K562 (cell line): Measurements from ENCODE around the gene C10orf90. TPM values are rescaled to one million over a fixed set of nuclear protein-coding genes. Genes with fewer than 3 reads are reported as not detected.

ENCODE experiments used
- ATAC-seq: fragments of 200-7000 bp; cut with Tn5 transposase; 3 replicates; pipeline ENCODE4 v1.9.1; 2020; ENCODE audit warnings: moderate library complexity
- BruUV-seq: library from RNA; stranded (reverse); fragments of 400-500 nt; replicated peaks from 2 replicates; lab custom pipeline; 2021; lab: Mats Ljungman, UMichigan
- CTCF ChIA-PET: fragments of 300-600 bp; formaldehyde crosslinking; extraction: SDS; loops from one replicate; lab custom pipeline; 2021; ENCODE audit warnings: low intra/inter-chr PET ratio; lab: Yijun Ruan, JAX
- POLR2A ChIA-PET: fragments of 300-600, 350-650 bp; sonication (Branson Sonifier 250); formaldehyde crosslinking; extraction: SDS; loops from one replicate; lab custom pipeline; 2021; ENCODE audit warnings: antibody characterized with exemption, inconsistent platforms; lab: Yijun Ruan, JAX
- DNase-seq, 4 experiments: peaks; one replicate each; pipeline versions ENCODE4 v3.0.0 to v3.0.0-alpha.2; 2011 to 2018; ENCODE audit warnings: low spot score in 3 of 4, mixed read lengths in 3 of 4; ENCODE audit errors: extremely low read depth in 1 of 4
- FAIRE-seq: peaks from 2 replicates; lab custom pipeline; 2011; peaks lifted over from hg19 to GRCh38; lab: Jason Lieb, UNC
- H2AFZ ChIP-seq: 2 replicates; pipeline ENCODE4 v1.6.0; 2011; ENCODE audit warnings: low read depth, low read length, control low read depth, inconsistent platforms
- H3K27ac ChIP-seq: fragments of 200-600 bp; 3 replicates; pipeline ENCODE4 v1.8.0; 2011; ENCODE audit warnings: low read depth, mild to moderate bottlenecking, control low read depth, inconsistent platforms, low read length, moderate library complexity, mixed read lengths; ENCODE audit errors: extremely low read depth
- H3K27me3 ChIP-seq, 2 experiments: fragments of 300-600 bp in 1 of 2; 2 replicates in 1 of 2; 3 replicates in 1 of 2; pipeline versions ENCODE4 v1.6.0 to v1.8.0; 2011; ENCODE audit warnings: inconsistent platforms in 2 of 2, low read length in 2 of 2, mild to moderate bottlenecking in 1 of 2, mixed read lengths in 1 of 2, moderate library complexity in 1 of 2; ENCODE audit not compliant: control insufficient read depth in 2 of 2, insufficient read depth in 2 of 2
- H3K36me3 ChIP-seq: fragments of 300-600 bp; 3 replicates; pipeline ENCODE4 v1.8.0; 2011; ENCODE audit warnings: mild to moderate bottlenecking, low read length, inconsistent platforms; ENCODE audit not compliant: control insufficient read depth, insufficient read depth
- H3K4me1 ChIP-seq, 2 experiments: fragments of 200-600 bp in 1 of 2; replicated peaks in 1 of 2; 2 replicates in 1 of 2; 3 replicates in 1 of 2; pipeline versions ENCODE4 v1.5.1 to v1.8.0; 2011; ENCODE audit warnings: inconsistent platforms in 2 of 2, low read length in 2 of 2, mild to moderate bottlenecking in 1 of 2, mixed read lengths in 1 of 2, moderate library complexity in 1 of 2; ENCODE audit not compliant: control insufficient read depth in 2 of 2, insufficient read depth in 2 of 2
- H3K4me2 ChIP-seq: 2 replicates; pipeline ENCODE4 v1.6.1; 2011; ENCODE audit warnings: low read length, control low read depth, inconsistent platforms, mixed read lengths; ENCODE audit not compliant: insufficient read depth
- H3K4me3 ChIP-seq: fragments of 200-600 bp; sonication (generic), shearing (Covaris generic); 2 replicates; pipeline ENCODE4 v1.5.1; 2016; ENCODE audit warnings: control low read depth, inconsistent platforms
- H3K79me2 ChIP-seq: fragments of 200-600 bp; 3 replicates; pipeline ENCODE4 v1.8.0; 2011; ENCODE audit warnings: low read length, inconsistent platforms; ENCODE audit not compliant: control insufficient read depth, insufficient read depth
- H3K9ac ChIP-seq, 2 experiments: 2 replicates each; pipeline versions ENCODE4 v1.6.0 to v1.6.1; 2011; ENCODE audit warnings: low read depth in 2 of 2, low read length in 2 of 2, control low read depth in 1 of 2, inconsistent platforms in 1 of 2, mild to moderate bottlenecking in 1 of 2, mixed read lengths in 1 of 2; ENCODE audit not compliant: insufficient read depth in 1 of 2
- H3K9me1 ChIP-seq: one replicate; pipeline ENCODE4 v1.6.0; 2011; ENCODE audit warnings: inconsistent platforms, mild to moderate bottlenecking, low read length, moderate library complexity; ENCODE audit not compliant: control insufficient read depth, insufficient read depth
- H3K9me3 ChIP-seq: replicated peaks from 2 replicates; pipeline ENCODE4 v1.5.1; 2011; ENCODE audit warnings: low read depth, low read length, inconsistent platforms; ENCODE audit not compliant: control insufficient read depth, insufficient read depth
- H4K20me1 ChIP-seq: replicated peaks from 2 replicates; pipeline ENCODE4 v1.6.1; 2011; ENCODE audit warnings: low read length, inconsistent platforms, mixed read lengths; ENCODE audit not compliant: control insufficient read depth, insufficient read depth
- BRF1 ChIP-seq: IDR thresholded peaks from 3 replicates; pipeline ENCODE4 v1.6.1; 2011; ENCODE audit warnings: borderline replicate concordance, mild to moderate bottlenecking; ENCODE audit not compliant: insufficient read length; ENCODE audit errors: extremely low read depth
- DMBX1 ChIP-seq: fragments of 250-450 bp; sonication (Bioruptor Pico); IDR thresholded peaks from 2 replicates; pipeline ENCODE4 v1.8.0; 2022; ENCODE audit warnings: inconsistent platforms, mild to moderate bottlenecking, moderate library complexity, borderline replicate concordance
- ZBED1 ChIP-seq: IDR thresholded peaks from 2 replicates; pipeline ENCODE4 v1.6.1; 2014
- ZNF57 ChIP-seq: fragments of 450-650 bp; formaldehyde crosslinking; IDR thresholded peaks from 2 replicates; pipeline ENCODE4 v1.4.0; 2020; ENCODE audit warnings: mild to moderate bottlenecking, moderate library complexity
- WGBS: fragments of 100-300 bp; shearing (Covaris generic); methylation state at CpG from one replicate; pipeline ENCODE4 v1.1.6; 2016; ENCODE audit warnings: low coverage, mixed read lengths; ENCODE audit not compliant: insufficient coverage; ENCODE audit errors: missing lambda C conversion rate; 5-methylcytosine and 5-hydroxymethylcytosine counted together
- in situ Hi-C: fragments of 300-500 bp; cut with MboI; formaldehyde crosslinking; loops from 4 replicates; pipeline ENCODE4 v1.15.0; 2018; ENCODE audit warnings: inconsistent platforms, mixed read lengths
- intact Hi-C: fragments of 100-400 bp; cut with micrococcal nuclease; formaldehyde crosslinking; loops from 2 replicates; pipeline ENCODE4 v1.14.2; 2022
- polyA plus RNA-seq, 8 experiments: library from polyadenylated mRNA; depleted of rRNA in 4 of 8; stranded (reverse) in 5 of 8; unstranded in 3 of 8; fragments of >200 nt; fragmentation: Nextera tagmentation in 2 of 8; fragmentation: Illumina TruSeq in 1 of 8; extraction: Ambion mirVana in 2 of 8; extraction: Trizol in 1 of 8; gene quantifications; 2 replicates each; pipeline versions ENCODE4 v1.2.1 to v1.2.3, GENCODE V29; 2011 to 2014; ENCODE audit warnings: inconsistent platforms in 1 of 8, missing spikeins in 1 of 8
- total RNA-seq, 7 experiments: library from RNA; depleted of rRNA in 6 of 7; stranded (reverse); fragments of >200 nt in 6 of 7; fragmentation: Illumina TruSeq in 2 of 7; extraction: Trizol in 2 of 7; gene quantifications; 2 replicates each; pipeline versions ENCODE4 v1.2.1 to v1.2.3, GENCODE V29; 2011 to 2021; ENCODE audit warnings: low replicate concordance in 1 of 7
- TF ChIP-seq, protein P1 (sequence below): sonication (generic); formaldehyde crosslinking; IDR thresholded peaks from 2 replicates; pipeline ENCODE4 v1.8.1; 2023; ENCODE audit warnings: missing genetic modification reagents, mild to moderate bottlenecking, borderline replicate concordance

Gene C10orf90
- total and polyA plus RNA-seq, 9 of the 15 experiments (the other 6 are each of a cell fraction or from before 2014, with no cell fraction given): not detected

DNA sequence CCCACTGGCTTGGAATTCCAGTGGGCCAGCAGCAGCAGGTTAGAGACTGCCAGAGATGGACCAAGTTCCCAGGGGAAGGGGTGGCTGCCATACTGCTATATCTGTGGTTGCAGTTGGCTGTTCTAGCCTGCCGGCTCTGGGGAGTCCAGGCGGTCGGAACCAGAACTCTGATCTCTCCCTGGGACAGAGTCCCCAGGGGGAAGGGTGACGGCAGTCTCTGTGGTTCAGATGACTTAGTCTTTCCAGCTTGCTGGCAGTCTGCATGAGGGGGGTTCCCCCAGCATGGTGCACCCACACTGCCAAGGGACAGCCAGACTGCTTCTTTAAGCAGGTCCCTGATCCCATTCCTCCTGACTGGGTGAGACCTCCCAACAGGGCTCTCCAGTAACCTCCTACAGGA lies 82.5 kb downstream of the C10orf90 start:
- 0% methylated on average over 3 of the region's 4 CpGs for WGBS
- intact Hi-C loops (no loop called here), in situ Hi-C loops (no loop called here)
- H4K20me1 ChIP-seq: no peaks in the 10 kb centered on the region
- H2AFZ ChIP-seq: no peak overlapping the region
- H3K27me3 ChIP-seq: no peaks in the 10 kb centered on the region
- no TSS peak for BruUV-seq
- no peak for TF ChIP-seq ZBED1
- no peak for TF ChIP-seq DMBX1
- TF ChIP-seq, protein P1, sequence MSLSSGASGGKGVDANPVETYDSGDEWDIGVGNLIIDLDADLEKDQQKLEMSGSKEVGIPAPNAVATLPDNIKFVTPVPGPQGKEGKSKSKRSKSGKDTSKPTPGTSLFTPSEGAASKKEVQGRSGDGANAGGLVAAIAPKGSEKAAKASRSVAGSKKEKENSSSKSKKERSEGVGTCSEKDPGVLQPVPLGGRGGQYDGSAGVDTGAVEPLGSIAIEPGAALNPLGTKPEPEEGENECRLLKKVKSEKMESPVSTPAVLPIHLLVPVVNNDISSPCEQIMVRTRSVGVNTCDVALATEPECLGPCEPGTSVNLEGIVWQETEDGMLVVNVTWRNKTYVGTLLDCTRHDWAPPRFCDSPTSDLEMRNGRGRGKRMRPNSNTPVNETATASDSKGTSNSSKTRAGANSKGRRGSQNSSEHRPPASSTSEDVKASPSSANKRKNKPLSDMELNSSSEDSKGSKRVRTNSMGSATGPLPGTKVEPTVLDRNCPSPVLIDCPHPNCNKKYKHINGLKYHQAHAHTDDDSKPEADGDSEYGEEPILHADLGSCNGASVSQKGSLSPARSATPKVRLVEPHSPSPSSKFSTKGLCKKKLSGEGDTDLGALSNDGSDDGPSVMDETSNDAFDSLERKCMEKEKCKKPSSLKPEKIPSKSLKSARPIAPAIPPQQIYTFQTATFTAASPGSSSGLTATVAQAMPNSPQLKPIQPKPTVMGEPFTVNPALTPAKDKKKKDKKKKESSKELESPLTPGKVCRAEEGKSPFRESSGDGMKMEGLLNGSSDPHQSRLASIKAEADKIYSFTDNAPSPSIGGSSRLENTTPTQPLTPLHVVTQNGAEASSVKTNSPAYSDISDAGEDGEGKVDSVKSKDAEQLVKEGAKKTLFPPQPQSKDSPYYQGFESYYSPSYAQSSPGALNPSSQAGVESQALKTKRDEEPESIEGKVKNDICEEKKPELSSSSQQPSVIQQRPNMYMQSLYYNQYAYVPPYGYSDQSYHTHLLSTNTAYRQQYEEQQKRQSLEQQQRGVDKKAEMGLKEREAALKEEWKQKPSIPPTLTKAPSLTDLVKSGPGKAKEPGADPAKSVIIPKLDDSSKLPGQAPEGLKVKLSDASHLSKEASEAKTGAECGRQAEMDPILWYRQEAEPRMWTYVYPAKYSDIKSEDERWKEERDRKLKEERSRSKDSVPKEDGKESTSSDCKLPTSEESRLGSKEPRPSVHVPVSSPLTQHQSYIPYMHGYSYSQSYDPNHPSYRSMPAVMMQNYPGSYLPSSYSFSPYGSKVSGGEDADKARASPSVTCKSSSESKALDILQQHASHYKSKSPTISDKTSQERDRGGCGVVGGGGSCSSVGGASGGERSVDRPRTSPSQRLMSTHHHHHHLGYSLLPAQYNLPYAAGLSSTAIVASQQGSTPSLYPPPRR (CRISPR knock-in tag): no peak
- no peak for TF ChIP-seq BRF1
- TF ChIP-seq ZNF57: no peak
- H3K4me3 ChIP-seq: no peak overlapping the region
- ChIA-PET POLR2A (no interaction called here), CTCF (no interaction called here)
- H3K4me1 ChIP-seq: no peaks in the 10 kb centered on the region
- DNase-seq (no peak), FAIRE-seq (no peak), ATAC-seq (no peak)
- no peaks in the 10 kb centered on the region for H3K36me3 ChIP-seq
- no peak overlapping the region for H3K9ac ChIP-seq
- no peak overlapping the region for H3K27ac ChIP-seq
- no peaks in the 10 kb centered on the region for H3K9me1 ChIP-seq
- H3K4me2 ChIP-seq: no peak overlapping the region
- H3K9me3 ChIP-seq: no peaks in the 10 kb centered on the region
- H3K79me2 ChIP-seq: no peaks in the 10 kb centered on the region
